Non-pigmented ciliary epithelial cell (primary cell): ENCODE measurements around the gene NTRK2.

Experiments used
- DNase-seq: peaks from one replicate; pipeline ENCODE4 v3.0.0-alpha.2; 2010; ENCODE audit warnings: low read depth

NTRK2 gene

DNA sequence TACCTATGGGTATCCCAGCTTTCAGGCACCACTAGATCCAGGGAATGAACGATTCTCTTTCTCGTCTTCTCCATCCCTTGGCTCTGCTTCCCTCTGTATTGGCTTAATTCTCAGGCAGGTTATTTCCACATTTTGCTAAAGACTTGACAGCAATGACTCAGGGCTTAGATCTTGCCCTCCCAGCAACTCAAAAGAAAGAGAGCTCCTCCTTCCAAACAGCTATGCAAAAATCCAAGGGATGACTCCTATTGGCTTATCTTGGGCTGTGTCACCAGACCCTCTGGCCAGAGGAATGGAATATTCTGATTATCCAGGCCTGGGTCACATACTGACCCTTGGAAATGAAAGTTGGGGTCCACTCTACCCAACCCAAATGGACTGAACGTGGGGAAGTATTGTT is 270.2 kb downstream of the NTRK2 start:
- DNase-seq, result no peak

DNA sequence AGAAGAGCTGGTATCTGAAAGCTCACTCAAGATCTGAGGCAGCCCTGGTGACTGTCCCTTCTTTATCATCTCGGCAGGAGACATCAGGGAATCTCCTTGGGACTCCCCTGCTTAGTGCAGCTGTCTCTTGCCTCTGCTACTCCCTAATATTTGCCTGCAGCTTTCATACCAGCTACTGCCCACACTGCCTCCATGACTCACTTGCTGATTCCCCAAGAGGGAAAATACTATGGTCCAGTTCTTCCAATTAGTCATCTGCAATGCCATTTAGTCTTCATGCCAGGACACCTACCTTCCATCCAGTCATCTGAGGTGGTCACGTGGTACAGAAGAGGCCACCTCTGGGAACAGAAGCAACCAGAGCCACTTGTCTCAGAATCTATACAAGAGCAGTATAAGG is 270.8 kb downstream of the NTRK2 start:
- no peak for DNase-seq

DNA sequence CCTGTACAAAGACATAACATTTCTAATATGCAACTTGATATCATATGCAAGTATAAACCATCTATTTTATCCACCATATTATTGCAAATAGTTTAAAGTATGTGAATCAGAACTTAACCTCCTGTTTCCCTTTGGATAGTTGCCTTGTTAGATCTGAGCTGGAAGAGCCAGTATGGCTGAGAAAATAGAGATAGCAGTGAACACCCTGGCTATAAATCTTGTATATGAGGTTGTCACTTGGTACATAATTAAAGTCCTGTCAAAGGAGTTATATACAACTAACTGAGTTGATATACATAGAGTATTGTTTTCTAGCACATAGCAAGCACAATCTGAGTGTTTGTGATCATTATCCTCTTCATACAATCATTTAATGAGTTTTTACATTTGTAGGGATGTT is 272.3 kb downstream of the NTRK2 start:
- no peak for DNase-seq

DNA sequence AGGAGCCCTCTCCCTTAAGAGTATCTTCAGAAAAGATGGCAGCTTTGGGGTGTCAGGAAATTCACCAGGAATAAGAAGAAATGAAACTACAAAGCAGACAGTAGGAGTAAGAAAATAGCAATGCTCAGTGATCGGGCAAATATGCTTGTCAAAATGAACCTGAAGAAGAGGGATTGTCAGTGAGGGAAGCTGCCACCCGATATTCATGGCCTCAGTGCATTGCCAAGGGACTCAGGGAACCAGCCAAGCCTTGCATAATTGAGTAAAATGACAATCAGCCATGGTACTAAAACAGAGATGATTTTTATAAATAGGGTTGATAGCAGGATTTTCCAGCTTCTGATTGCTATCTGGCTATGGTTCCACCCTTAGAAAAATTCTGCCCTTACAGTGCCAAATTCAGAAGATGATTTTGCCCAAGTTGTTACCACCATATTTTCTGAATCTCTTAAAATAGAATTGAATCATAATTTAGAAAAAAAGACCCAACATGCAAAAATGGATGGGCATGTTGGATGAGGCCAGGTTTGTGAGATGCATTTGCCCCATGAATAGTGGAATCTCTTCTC is 274.0 kb downstream of the NTRK2 start:
- DNase-seq, result no peak

DNA sequence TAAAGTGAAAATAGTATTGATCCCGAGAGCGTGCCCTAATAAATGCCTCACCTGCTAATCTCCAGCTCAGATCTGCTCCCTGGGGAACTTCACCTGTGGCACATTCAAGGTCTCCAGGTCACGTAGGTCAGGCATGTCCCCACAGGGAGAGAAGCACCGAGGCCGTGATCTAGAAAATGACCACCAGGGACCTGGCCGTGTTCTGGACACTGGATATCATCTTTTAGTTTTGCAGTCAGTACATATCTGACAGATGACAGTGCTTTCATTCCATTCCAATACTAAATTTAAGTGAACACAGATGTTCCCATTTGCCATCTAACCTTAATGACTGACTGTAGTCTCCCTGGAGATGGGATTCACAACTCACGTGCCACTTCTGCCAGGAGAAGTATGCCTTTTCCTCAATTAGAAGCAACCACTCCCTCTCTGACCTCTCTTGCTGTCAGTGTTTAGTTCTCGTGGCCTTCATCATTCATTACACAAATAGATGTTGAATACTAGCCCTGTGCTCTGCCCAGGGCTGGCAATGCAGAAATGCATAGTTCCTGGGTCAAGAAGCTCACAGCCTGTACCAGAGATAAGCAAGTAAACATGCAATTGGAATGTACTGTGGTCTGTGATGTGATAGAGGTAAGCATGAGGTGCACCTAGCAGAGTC is 276.5 kb downstream of the NTRK2 start:
- DNase-seq, result no peak

DNA sequence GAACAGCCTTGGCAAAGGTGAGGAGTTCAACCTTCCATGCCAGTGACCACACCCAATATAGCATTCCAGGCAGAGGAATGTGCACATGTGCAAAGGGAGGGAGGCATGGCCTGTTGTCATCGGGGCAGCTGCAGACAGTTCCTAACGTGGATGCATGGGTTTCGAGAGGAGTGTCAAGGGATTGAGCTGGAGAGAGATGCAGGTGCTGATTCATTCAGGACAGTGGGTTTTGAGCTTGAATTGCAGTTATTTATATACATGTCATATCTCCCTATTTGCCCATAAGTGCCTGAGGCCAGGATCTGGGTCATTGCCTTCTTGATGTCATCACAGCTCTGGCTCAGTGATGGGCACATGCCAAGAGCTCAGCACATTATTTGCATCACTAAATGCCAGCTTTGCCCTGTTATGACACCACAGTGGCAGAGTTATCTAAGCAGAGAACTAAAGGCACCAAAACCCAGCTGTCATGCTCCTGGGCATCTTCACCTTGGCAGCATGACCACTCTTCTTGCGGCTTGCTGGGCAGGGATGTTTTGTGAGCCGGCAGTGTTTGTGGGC is 278.0 kb downstream of the NTRK2 start:
- no peak for DNase-seq

DNA sequence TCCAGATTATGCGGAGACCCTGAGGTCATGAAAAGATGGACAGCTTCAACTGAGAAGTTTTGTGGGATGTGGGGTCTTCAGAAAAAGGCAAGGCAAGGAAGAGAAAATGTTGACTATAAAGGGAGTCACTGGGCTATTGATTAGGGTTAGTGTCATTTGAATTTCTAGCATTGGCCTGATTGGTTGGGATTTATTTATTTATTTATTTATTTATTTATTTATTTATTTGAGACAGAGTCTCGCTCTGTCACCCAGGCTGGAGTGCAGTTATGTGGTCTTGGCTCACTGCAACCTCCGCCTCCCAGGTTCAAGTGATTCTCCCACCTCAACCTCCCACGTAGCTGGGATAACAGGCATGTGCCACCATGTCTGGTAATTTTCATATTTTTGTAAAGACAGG is 279.7 kb downstream of the NTRK2 start:
- DNase-seq, result no peak

DNA sequence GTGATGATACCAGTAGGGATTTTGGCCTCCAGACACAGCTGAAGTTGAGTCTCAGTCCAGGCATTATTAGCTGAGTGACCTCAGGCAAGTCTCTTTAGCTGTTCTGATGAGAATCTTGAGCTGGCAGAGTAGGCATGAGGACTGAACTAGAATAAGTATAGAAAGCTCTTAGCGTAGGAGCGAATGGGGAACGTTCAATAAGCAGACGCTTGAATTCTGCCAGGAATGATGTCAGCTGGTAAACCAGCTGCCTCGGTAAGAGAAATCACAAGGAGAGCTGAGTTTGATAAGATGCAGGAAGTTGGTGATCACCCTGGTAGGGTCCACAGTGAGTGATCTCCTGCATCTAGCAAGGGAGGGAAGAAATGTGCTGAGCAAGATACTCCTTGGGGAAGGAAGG is 280.4 kb downstream of the NTRK2 start:
- no peak for DNase-seq

DNA sequence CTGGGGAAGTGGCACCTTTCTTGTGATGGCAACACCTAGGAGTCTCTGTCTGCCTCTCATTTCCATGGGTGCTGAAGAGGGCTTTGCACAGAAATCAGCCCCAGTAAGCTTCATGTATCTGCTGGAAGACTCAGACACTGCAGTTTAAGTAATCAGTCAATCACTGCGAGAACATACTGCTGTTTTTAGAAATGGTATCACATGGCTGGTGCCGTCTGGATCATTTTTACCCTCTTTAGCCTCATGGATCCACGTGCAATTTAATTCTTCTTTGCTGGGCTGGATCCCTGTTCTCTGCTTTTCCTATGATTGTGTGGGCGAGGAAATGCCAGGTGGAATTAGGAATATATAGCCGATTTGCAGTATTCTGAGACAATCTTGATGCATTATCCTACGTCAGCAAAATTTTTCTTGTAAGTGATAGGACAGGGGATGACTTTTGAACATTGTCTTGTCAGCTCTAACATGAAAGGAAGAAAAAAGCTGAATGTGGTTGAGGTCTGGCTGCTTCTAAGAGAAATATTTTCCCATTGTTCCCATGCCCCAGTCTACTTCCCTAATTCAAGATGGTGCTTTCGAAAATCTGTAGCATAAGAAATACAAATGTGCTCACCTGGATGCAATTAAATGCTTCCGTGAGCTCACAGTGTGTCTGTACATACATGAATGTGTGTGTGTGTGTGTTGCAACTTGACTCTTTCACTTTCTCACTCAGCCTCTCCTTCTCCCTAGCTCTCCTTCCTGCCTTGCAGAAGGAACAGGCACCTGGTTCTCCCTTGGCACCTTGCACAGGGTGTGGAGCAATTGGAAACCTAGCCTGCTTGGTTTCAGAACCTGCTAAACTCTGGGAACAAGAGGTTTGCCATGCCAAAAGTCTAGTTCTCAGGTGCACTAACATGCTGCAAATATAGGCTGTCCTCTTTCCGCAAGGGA is 281.6 kb downstream of the NTRK2 start:
- no peak for DNase-seq

DNA sequence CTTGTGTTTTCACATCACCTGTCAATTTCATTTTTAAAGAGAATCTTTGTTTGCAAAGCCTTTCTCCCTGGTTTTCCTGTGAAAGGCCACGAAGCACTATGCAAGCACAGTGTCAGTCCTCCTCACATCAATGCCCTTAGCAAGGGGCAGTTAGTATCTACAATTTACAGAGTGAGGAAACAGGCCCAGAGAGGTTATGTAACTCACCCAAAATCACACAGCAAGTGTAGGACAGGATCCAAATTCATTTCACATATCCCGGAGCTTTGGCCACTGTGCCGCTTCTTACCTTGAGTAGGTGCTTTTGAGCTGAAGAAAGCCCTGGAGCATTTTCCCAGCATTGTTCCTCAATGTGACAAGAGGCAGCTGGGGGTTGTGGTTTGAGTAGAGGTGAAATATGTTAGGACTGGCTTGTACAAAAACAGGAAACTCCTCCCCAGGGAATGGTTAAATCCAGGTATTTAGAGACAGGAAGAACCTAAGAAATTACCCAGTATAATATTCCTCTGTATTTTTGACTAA is 283.8 kb downstream of the NTRK2 start:
- no peak for DNase-seq

DNA sequence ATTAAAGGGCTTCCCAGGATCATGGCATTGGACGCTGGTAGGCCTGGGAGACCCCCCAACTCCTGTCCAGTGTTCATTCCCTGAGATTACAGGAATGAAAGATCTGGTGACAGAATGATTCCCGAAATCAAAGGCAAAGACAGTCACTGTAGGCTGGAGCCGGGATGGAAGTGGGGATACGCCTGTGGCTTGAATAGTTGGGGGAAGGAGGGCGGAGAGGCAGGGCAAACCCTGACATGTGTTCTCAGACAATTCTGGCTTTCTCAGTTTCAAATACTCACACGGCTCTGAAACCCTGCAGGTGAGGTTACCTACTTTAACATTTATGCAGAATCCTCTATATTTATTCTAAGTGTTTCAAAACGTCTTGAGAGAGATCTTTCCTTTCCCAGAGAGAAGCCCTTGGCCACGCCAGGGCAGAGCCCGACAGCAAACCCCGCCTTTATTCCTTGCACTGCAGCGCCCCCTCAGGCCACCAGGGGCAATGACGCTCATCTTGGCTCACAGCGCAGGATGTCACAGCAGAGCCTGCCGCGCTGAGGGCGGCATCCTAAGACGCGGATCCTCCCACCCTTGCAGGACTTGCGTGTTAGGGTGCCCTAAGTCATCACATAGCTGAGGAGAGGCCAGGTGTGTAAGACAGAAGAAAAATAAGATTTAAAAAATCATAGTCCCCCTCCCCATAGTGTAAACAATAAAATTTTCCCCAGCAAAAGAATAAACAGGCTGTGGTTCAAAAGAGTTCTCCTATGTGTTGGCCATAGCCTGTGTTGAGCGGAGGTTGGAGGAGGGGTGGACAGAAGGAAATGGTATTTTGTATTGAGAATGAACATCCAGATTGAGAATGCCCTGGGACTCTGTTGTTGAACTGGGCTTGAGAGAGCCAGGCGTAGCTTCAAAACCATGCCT is 284.5 kb downstream of the NTRK2 start:
- DNase-seq, result no peak

DNA sequence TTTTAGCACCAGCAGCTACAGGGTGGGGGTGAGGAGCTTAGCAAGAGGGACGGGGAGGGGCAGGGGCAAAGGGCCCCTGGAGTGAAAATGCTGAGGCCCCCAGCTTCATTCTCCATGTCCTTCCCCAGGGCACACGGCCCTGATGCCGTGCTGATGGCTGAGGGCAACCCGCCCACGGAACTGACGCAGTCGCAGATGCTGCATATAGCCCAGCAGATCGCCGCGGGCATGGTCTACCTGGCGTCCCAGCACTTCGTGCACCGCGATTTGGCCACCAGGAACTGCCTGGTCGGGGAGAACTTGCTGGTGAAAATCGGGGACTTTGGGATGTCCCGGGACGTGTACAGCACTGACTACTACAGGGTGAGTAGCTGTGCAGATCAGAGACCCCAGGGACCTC is 285.6 kb downstream of the NTRK2 start:
- DNase-seq, result no peak

DNA sequence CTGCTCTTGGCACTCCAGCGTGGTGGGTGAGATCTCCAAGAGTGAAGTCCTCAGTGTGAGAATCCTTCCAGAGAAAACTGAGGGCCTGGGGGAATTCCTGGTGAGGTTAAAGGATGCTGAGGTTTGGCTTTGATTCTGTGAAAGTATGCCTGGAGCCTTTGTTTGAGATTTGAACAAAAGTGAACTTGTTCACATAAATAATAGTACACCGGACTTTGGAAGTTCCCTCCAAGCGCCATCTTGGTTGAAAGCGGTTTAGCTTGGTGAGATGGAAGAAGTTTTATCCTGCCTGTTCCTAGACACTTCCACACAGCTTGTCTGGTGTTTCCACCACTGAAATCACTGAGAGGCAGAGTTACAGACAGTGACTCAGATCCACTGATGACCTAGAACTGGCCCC is 286.4 kb downstream of the NTRK2 start:
- no peak for DNase-seq

DNA sequence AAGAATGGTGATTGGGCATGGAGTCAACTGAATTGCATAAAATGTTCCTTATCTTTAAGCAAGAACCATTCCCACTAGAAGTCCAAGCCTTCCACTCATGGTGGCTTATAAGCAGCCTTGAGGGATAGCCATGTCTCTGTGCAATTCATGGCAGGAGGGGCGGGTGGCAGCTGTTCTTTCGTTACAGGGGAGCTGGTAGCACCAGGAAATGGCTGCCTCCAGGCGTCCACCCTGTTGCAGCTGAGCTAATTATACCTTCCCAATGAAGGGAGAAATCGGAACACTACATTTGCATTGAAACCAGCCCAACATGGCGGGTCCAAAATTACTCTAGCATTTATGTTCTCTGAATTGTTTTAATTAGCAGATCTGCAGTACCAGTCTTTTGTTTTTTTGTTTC is 289.8 kb downstream of the NTRK2 start:
- no peak for DNase-seq

DNA sequence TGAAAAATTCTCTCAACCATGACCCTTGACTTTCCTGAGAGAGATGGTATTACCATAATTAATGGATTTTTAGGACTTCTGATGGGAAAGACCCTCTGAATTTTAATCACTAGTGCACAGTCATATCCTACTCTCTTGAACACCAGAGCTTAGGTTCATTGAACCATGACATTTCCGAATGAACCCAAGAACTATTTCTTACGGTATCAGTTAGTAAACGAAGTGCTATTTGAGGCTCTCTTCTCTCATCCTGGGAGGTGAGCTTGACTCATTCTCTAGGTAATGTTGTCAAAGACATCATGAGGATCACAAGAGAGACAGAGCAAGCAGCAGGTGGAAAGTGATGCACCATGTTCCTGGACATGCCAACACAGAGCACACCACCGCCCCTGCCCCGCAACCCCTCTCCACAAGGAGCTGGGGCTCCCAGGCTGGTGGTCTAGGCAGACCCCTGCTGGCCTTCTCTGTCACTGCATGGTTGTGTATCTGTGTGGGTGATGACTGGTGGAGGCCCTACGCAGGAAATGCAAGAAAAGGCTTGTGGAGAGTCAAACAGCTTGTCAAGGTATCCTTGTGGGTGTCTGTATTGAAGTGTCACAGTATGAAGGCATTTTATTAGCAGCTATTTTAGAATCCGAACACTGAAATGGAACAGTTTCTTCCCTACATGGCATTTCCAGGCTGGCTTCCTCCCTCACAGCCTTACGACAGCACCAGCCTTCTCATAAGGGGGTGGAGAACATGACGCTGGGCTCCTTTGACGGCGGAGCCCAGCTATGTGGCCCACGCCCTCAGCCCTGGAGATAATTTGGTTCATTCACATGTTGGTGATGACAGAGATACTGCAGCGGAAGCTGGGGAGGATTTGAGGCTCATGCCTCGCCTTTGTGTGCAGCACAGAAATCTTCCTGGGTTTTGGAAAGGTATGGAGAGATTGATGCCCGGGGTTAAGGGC is 297.6 kb downstream of the NTRK2 start:
- no peak for DNase-seq

DNA sequence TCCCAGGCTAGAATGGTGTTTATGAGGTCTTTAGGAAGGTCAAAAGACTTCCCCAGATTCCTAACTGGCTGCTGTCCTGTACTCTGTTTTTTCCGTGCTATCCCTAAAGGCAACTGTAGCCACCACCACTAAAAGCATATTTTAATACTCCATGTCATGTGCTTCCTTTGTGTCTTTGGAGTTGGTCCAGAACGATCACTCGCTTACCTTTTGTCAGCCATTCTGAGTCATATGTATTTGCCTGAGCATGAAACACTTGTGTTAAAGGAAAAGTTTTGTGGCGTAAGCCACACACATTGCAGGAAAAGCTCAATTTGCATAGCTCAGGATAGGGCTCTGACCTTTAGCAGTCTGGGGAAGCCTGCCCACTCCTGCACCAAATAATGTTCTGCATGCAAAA is 299.6 kb downstream of the NTRK2 start:
- DNase-seq, result no peak

DNA sequence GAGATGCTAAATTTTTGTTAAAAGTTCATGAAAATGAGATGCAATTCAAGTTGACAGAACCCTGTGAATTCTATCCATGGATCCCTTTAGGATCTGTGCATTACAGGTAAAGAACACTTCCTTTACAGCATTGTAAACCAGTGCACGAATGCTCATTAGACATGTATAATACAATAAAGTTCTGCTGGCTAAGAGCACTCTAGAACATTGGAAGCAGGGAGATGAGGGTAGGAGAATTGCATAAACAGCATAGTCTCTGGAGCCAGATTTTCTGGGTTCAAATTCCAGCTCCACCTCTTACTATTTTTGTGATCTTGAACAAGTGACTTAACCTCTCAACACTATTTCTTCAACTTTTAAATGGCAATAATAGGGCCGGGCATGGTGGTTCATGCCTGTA is 300.2 kb downstream of the NTRK2 start:
- DNase-seq, result no peak

DNA sequence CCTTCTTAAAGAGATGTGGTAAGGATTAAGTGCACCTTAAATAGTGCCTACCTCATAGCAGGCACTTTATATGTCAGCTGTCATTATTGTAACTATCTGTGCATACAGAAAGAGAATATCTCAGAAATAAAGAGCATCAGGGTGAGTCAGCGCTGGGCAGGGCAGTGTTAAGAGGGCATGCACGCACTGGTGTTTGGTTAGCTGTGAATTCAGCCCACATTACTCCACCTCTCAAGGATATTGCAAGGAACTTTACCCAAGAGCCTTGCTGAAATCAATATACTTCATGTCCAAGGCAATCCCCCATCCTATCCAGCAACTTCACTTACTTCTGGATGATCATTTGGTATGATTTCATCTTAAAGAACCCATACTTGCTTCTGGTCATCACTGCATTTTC is 300.9 kb downstream of the NTRK2 start:
- DNase-seq, result no peak

DNA sequence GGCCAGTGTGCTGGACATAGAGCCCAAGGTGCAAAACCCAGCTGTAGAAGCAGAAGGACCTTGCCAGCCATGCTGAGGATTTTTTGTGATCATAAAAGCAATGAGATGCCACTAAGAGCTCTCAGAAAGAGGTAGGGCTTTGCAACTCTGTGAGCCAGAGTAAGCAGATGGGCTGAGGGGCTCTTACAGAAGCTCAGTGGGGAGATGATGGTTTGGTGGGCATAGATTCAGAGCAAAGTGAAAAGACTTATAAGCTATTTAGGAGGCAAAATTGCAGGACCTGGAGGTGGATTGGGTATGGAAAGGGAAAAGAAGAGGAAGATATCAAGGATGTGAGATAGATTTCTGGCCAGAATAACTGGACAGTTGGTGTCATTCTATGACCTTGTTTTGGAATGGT is 302.0 kb downstream of the NTRK2 start:
- DNase-seq, result no peak

DNA sequence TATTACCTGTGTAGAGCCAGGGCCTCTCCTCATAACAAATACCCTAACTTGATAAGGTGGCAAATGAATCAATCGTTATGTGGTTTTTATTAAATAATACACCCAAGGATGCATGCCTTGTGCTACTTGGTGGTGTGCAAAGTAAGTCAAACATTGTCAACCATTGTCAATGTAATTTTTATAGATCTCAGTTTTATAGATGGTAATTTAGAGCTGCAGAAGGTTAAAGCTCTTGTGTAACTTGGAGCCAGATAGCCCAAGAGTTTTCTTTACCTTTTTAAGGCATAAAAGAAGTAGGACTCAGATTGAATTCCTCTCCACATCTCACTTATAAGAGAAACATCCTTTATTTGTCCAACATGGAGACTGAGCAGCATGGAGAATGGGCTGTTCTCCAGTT is 304.7 kb downstream of the NTRK2 start:
- DNase-seq, result no peak

DNA sequence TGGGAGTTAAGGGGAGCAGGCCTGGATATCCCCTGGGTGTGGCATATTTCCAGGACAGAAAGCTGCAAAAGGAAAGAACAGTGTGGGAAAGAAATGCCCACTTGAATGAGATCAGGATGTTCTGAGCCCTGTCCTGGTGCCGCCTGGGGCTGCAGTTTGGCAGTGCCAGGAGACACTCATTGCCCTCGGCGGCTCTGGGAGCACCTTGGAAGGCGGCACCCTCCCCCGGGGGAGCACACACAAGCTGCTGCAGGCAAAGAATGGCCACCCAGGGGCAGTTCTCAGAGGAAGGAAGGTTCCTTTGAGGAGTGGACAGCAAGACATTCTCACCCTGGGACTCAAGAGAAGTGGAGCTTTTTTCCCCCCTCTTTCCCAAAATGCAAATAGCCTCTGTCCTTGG is 305.3 kb downstream of the NTRK2 start:
- DNase-seq, result no peak
